HUES48 (cell line): ENCODE data around the gene CENPP.

Experiments
- H3K27ac ChIP-seq: one replicate; pipeline ENCODE4 v1.7.0; 2013; ENCODE audit warnings: low read depth, low read length, inconsistent platforms
- H3K27me3 ChIP-seq: 2 replicates; pipeline ENCODE4 v1.6.1; 2013; ENCODE audit warnings: mild to moderate bottlenecking, low read length; ENCODE audit not compliant: control insufficient read depth, insufficient read depth
- H3K36me3 ChIP-seq: 2 replicates; pipeline ENCODE4 v1.6.1; 2013; ENCODE audit warnings: low read length; ENCODE audit not compliant: control insufficient read depth, insufficient read depth
- H3K4me1 ChIP-seq: 2 replicates; pipeline ENCODE4 v1.6.1; 2013; ENCODE audit warnings: mild to moderate bottlenecking, low read length; ENCODE audit not compliant: control insufficient read depth, insufficient read depth
- H3K4me3 ChIP-seq: 2 replicates; pipeline ENCODE4 v1.5.1; 2013; ENCODE audit warnings: mild to moderate bottlenecking, low read depth, low read length
- H3K9ac ChIP-seq: 2 replicates; pipeline ENCODE4 v1.6.1; 2013; ENCODE audit warnings: mild to moderate bottlenecking, low read depth, low read length, moderate library complexity
- H3K9me3 ChIP-seq: 2 replicates; pipeline ENCODE4 v1.6.1; 2013; ENCODE audit warnings: low read length; ENCODE audit not compliant: control insufficient read depth, insufficient read depth

The CENPP gene

GRCh38 chr9:92425474-92425873 is 99.7 kb downstream of the CENPP start:
- Histone ChIP-seq H3K36me3 (no peaks in the 10 kb centered on the region), H3K4me1 (no peaks in the 10 kb centered on the region), H3K9me3 (no peaks in the 10 kb centered on the region), H3K4me3 (no peak overlapping the region), H3K27ac (no peak overlapping the region), H3K9ac (no peak overlapping the region), H3K27me3 (no peaks in the 10 kb centered on the region)

- Histone ChIP-seq H3K9ac (no peak overlapping the region), H3K27me3 (no peaks in the 10 kb centered on the region), H3K4me1 (no peaks in the 10 kb centered on the region), H3K9me3 (no peaks in the 10 kb centered on the region), H3K36me3 (no peaks in the 10 kb centered on the region), H3K27ac (no peak overlapping the region), H3K4me3 (no peak overlapping the region)
Observed at GRCh38 chr9:92426501-92427145, 100.9 kb downstream of the CENPP start.

GRCh38 chr9:92429836-92430235 is 104.1 kb downstream of the CENPP start:
- H3K9me3 ChIP-seq: no peaks in the 10 kb centered on the region
- H3K27ac ChIP-seq: no peak overlapping the region
- no peaks in the 10 kb centered on the region for H3K4me1 ChIP-seq

GRCh38 chr9:92432350-92432749 is 106.6 kb downstream of the CENPP start:
- Histone ChIP-seq H3K36me3 (no peaks in the 10 kb centered on the region), H3K9ac (no peak overlapping the region), H3K27me3 (no peaks in the 10 kb centered on the region), H3K9me3 (no peaks in the 10 kb centered on the region), H3K4me3 (no peak overlapping the region), H3K27ac (no peak overlapping the region), H3K4me1 (no peaks in the 10 kb centered on the region)

More at GRCh38 chr9:92429836-92430235, 104.1 kb downstream of the CENPP start:
- H3K9ac ChIP-seq: no peak overlapping the region
- no peaks in the 10 kb centered on the region for H3K27me3 ChIP-seq
- no peak overlapping the region for H3K4me3 ChIP-seq
- H3K36me3 ChIP-seq: no peaks in the 10 kb centered on the region

- Histone ChIP-seq H3K36me3 (no peaks in the 10 kb centered on the region), H3K4me3 (no peak overlapping the region), H3K9me3 (no peaks in the 10 kb centered on the region), H3K9ac (no peak overlapping the region), H3K4me1 (no peaks in the 10 kb centered on the region), H3K27ac (no peak overlapping the region), H3K27me3 (no peaks in the 10 kb centered on the region)
Observed at GRCh38 chr9:92432972-92433548, 107.3 kb downstream of the CENPP start.

- H3K4me3 ChIP-seq: no peak overlapping the region
- H3K27ac ChIP-seq: no peak overlapping the region
- no peaks in the 10 kb centered on the region for H3K4me1 ChIP-seq
- no peaks in the 10 kb centered on the region for H3K27me3 ChIP-seq
- H3K36me3 ChIP-seq: no peaks in the 10 kb centered on the region
- H3K9ac ChIP-seq: no peak overlapping the region
- no peaks in the 10 kb centered on the region for H3K9me3 ChIP-seq
Observed at GRCh38 chr9:92435263-92435662, 109.5 kb downstream of the CENPP start.

- H3K4me3 ChIP-seq: no peak overlapping the region
Observed at GRCh38 chr9:92438900-92439526, 113.3 kb downstream of the CENPP start.

GRCh38 chr9:92439921-92440750 is 114.4 kb downstream of the CENPP start:
- Histone ChIP-seq H3K9ac (no peak overlapping the region), H3K9me3 (no peaks in the 10 kb centered on the region), H3K27ac (no peak overlapping the region), H3K36me3 (no peaks in the 10 kb centered on the region), H3K4me3 (no peak overlapping the region), H3K27me3 (no peaks in the 10 kb centered on the region), H3K4me1 (no peaks in the 10 kb centered on the region)

More at GRCh38 chr9:92438900-92439526, 113.3 kb downstream of the CENPP start:
- Histone ChIP-seq H3K4me1 (no peaks in the 10 kb centered on the region), H3K27me3 (no peaks in the 10 kb centered on the region), H3K9ac (no peak overlapping the region), H3K36me3 (no peaks in the 10 kb centered on the region), H3K9me3 (no peaks in the 10 kb centered on the region), H3K27ac (no peak overlapping the region)

GRCh38 chr9:92440751-92441046 is 114.9 kb downstream of the CENPP start:
- Histone ChIP-seq H3K36me3 (no peaks in the 10 kb centered on the region), H3K27me3 (no peaks in the 10 kb centered on the region), H3K4me3 (no peak overlapping the region), H3K27ac (no peak overlapping the region), H3K4me1 (no peaks in the 10 kb centered on the region), H3K9ac (no peak overlapping the region), H3K9me3 (no peaks in the 10 kb centered on the region)

- Histone ChIP-seq H3K27me3 (no peaks in the 10 kb centered on the region), H3K4me3 (no peak overlapping the region), H3K4me1 (peaks cover 11% of the 10 kb centered on the region; the same call in 1 of the 2 replicates), H3K9me3 (no peaks in the 10 kb centered on the region), H3K9ac (no peak overlapping the region), H3K36me3 (no peaks in the 10 kb centered on the region), H3K27ac (no peak overlapping the region)
Observed at GRCh38 chr9:92444841-92445240, 119.1 kb downstream of the CENPP start.

- Histone ChIP-seq H3K27ac (no peak overlapping the region), H3K27me3 (no peaks in the 10 kb centered on the region), H3K9me3 (no peaks in the 10 kb centered on the region), H3K4me1 (peaks cover 11% of the 10 kb centered on the region; the same call in 1 of the 2 replicates), H3K4me3 (no peak overlapping the region), H3K36me3 (no peaks in the 10 kb centered on the region), H3K9ac (no peak overlapping the region)
Observed at GRCh38 chr9:92446536-92446935, 120.8 kb downstream of the CENPP start.
